H9 (cell line): Measurements from ENCODE around the gene SMO. TPM values are rescaled to one million over a fixed set of nuclear protein-coding genes. Genes with fewer than 3 reads are reported as not detected.

Source experiments
- DNase-seq: peaks from one replicate; pipeline ENCODE4 v3.0.0-alpha.2; 2017
- H2AFZ ChIP-seq: one replicate; pipeline ENCODE4 v1.6.1; 2013; ENCODE audit warnings: mild to moderate bottlenecking, low read length, control low read depth, moderate library complexity
- H2AK5ac ChIP-seq: 2 replicates; pipeline ENCODE4 v1.6.1; 2013; ENCODE audit warnings: low read length, control low read depth, mixed read lengths; ENCODE audit not compliant: insufficient read length
- H2BK120ac ChIP-seq: one replicate; pipeline ENCODE4 v1.6.1; 2013; ENCODE audit warnings: low read depth, mild to moderate bottlenecking, low read length, control low read depth, inconsistent platforms; ENCODE audit not compliant: poor library complexity, severe bottlenecking
- H2BK12ac ChIP-seq: 2 replicates; pipeline ENCODE4 v1.6.1; 2013; ENCODE audit warnings: low read length, control low read depth, mixed read lengths, low read depth; ENCODE audit not compliant: insufficient read length
- H2BK15ac ChIP-seq: 2 replicates; pipeline ENCODE4 v1.6.1; 2013; ENCODE audit warnings: low read depth, low read length, control low read depth
- H2BK20ac ChIP-seq: one replicate; pipeline ENCODE4 v1.6.1; 2013; ENCODE audit warnings: low read depth, mild to moderate bottlenecking, low read length, control low read depth, inconsistent platforms; ENCODE audit not compliant: poor library complexity, severe bottlenecking
- H2BK5ac ChIP-seq: 2 replicates; pipeline ENCODE4 v1.6.1; 2013; ENCODE audit warnings: low read length, control low read depth, mixed read lengths; ENCODE audit not compliant: insufficient read length
- H3K14ac ChIP-seq: 2 replicates; pipeline ENCODE4 v1.6.1; 2013; ENCODE audit warnings: low read length, control low read depth; ENCODE audit not compliant: insufficient read depth
- H3K18ac ChIP-seq: 2 replicates; pipeline ENCODE4 v1.6.1; 2013; ENCODE audit warnings: low read depth, mild to moderate bottlenecking, mixed read lengths, low read length, control low read depth; ENCODE audit not compliant: insufficient read length
- H3K23ac ChIP-seq: 2 replicates; pipeline ENCODE4 v1.6.1; 2013; ENCODE audit warnings: low read length, control low read depth, mixed read lengths, low read depth; ENCODE audit not compliant: insufficient read length
- H3K23me2 ChIP-seq: 2 replicates; pipeline ENCODE4 v1.6.1; 2013; ENCODE audit warnings: low read depth, mild to moderate bottlenecking, mixed read lengths, low read length, control low read depth; ENCODE audit not compliant: insufficient read length, poor library complexity, severe bottlenecking
- H3K27ac ChIP-seq: 2 replicates; pipeline ENCODE4 v1.5.1; 2013; ENCODE audit warnings: low read length, control low read depth, mixed read lengths, low read depth; ENCODE audit not compliant: insufficient read length
- H3K27me3 ChIP-seq: 2 replicates; pipeline ENCODE4 v1.6.1; 2013; ENCODE audit warnings: low read length, control low read depth, inconsistent platforms; ENCODE audit not compliant: insufficient read depth
- H3K4ac ChIP-seq: 2 replicates; pipeline ENCODE4 v1.6.1; 2013; ENCODE audit warnings: low read depth, mild to moderate bottlenecking, control low read depth, inconsistent platforms, low read length, moderate library complexity
- H3K4me1 ChIP-seq: 2 replicates; pipeline ENCODE4 v1.6.1; 2013; ENCODE audit warnings: low read length, control low read depth, inconsistent platforms; ENCODE audit not compliant: insufficient read depth
- H3K4me2 ChIP-seq: 2 replicates; pipeline ENCODE4 v1.6.1; 2013; ENCODE audit warnings: low read length, control low read depth, mixed read lengths; ENCODE audit not compliant: insufficient read length, insufficient read depth
- H3K56ac ChIP-seq: 2 replicates; pipeline ENCODE4 v1.6.1; 2013; ENCODE audit warnings: low read depth, mild to moderate bottlenecking, mixed read lengths, low read length, control low read depth; ENCODE audit not compliant: insufficient read length
- H3K79me1 ChIP-seq: 2 replicates; pipeline ENCODE4 v1.6.1; 2013; ENCODE audit warnings: low read depth, mild to moderate bottlenecking, moderate library complexity, low read length, control low read depth, inconsistent platforms; ENCODE audit not compliant: insufficient read depth, poor library complexity, severe bottlenecking
- H3K79me2 ChIP-seq: 2 replicates; pipeline ENCODE4 v1.6.1; 2013; ENCODE audit warnings: low read length, control low read depth, inconsistent platforms; ENCODE audit not compliant: insufficient read depth
- H3K9ac ChIP-seq: 2 replicates; pipeline ENCODE4 v1.6.1; 2013; ENCODE audit warnings: low read length, control low read depth, mixed read lengths; ENCODE audit not compliant: insufficient read length; ENCODE audit errors: extremely low read depth
- H3K9me3 ChIP-seq: one replicate; pipeline ENCODE4 v1.6.1; 2013; ENCODE audit warnings: low read depth, low read length, inconsistent platforms; ENCODE audit not compliant: control insufficient read depth
- H3T11ph ChIP-seq: one replicate; pipeline ENCODE4 v1.6.1; 2013; ENCODE audit warnings: mild to moderate bottlenecking, low read length, control low read depth, inconsistent platforms
- H4K20me1 ChIP-seq: one replicate; pipeline ENCODE4 v1.6.1; 2013; ENCODE audit not compliant: control insufficient read depth, insufficient read length, insufficient read depth
- H4K5ac ChIP-seq: 2 replicates; pipeline ENCODE4 v1.6.1; 2013; ENCODE audit warnings: low read depth, mild to moderate bottlenecking, mixed read lengths, low read length, control low read depth; ENCODE audit not compliant: insufficient read length
- H4K8ac ChIP-seq: replicated peaks from 2 replicates; pipeline ENCODE4 v1.6.1; 2013; ENCODE audit warnings: low read length, control low read depth, mixed read lengths, low read depth; ENCODE audit not compliant: insufficient read length
- H4K91ac ChIP-seq: 2 replicates; pipeline ENCODE4 v1.6.1; 2013; ENCODE audit warnings: low read depth, mild to moderate bottlenecking, moderate library complexity, mixed read lengths, low read length, control low read depth; ENCODE audit not compliant: insufficient read length
- H3K27ac Mint-ChIP-seq, 3 experiments: 2 replicates in 2 of 3; 3 replicates in 1 of 3; pipeline ENCODE4 v1.8.0; 2020 to 2021; ENCODE audit warnings: mixed read lengths in 3 of 3, mild to moderate bottlenecking in 1 of 3, moderate library complexity in 1 of 3
- H3K27me3 Mint-ChIP-seq: 2 replicates; pipeline ENCODE4 v1.8.0; 2021; ENCODE audit warnings: low read depth, mild to moderate bottlenecking, moderate library complexity, mixed read lengths
- H3K36me3 Mint-ChIP-seq, 3 experiments: 2 replicates in 2 of 3; 3 replicates in 1 of 3; pipeline ENCODE4 v1.8.0; 2020 to 2021; ENCODE audit warnings: low read depth in 3 of 3, mixed read lengths in 3 of 3; ENCODE audit not compliant: insufficient read depth in 1 of 3
- H3K4me1 Mint-ChIP-seq, 2 experiments: 2 replicates each; pipeline ENCODE4 v1.8.0; 2020; ENCODE audit warnings: mixed read lengths in 2 of 2
- H3K4me3 Mint-ChIP-seq, 2 experiments: 2 replicates in 1 of 2; 3 replicates in 1 of 2; pipeline ENCODE4 v1.8.0; 2020 to 2021; ENCODE audit warnings: mild to moderate bottlenecking in 2 of 2, mixed read lengths in 2 of 2, moderate library complexity in 1 of 2
- H3K9me3 Mint-ChIP-seq, 2 experiments: 2 replicates in 1 of 2; 3 replicates in 1 of 2; pipeline ENCODE4 v1.8.0; 2020; ENCODE audit warnings: mild to moderate bottlenecking in 2 of 2, mixed read lengths in 2 of 2, moderate library complexity in 1 of 2
- CTCF ChIP-seq: fragments of 200-600 bp; sonication (generic); conservative IDR thresholded peaks from 3 replicates; pipeline ENCODE4 v1.8.0; 2021; ENCODE audit warnings: antibody characterized with exemption, mild to moderate bottlenecking
- WGBS: extraction: QIAGEN DNeasy Blood & Tissue Kit; methylation state at CpG from one replicate; pipeline ENCODE4 v1.1.7; 2013; ENCODE audit warnings: missing lambda C conversion rate, low lambda C conversion rate, mixed read lengths; ENCODE audit not compliant: insufficient read length; ENCODE audit errors: extremely low coverage; 5-methylcytosine and 5-hydroxymethylcytosine counted together
- total RNA-seq: library from RNA; stranded (reverse); gene quantifications from 2 replicates; pipeline ENCODE4 v1.2.1, GENCODE V29; 2021

SMO gene
- total RNA-seq, 1 experiment from 2014 or later, result 66.8 TPM

- peaks cover 3% of the 10 kb centered on the region for H3K79me1 ChIP-seq
- H3K9me3 Mint-ChIP-seq, result peaks cover 4 to 10% of the 10 kb centered on the region in 2 experiments; a peak in 3 of 5 replicates
- no peak for DNase-seq
- no peaks in the 10 kb centered on the region; the same call in 1 of the 2 replicates for H3K4me1 ChIP-seq
- H3K27ac Mint-ChIP-seq, result no peak overlapping the region
- peaks cover 0 to 1% (median 0%) of the 10 kb centered on the region in 3 experiments; a peak in 1 of 7 replicates for H3K36me3 Mint-ChIP-seq
- no peak overlapping the region for H3K4me3 Mint-ChIP-seq
- H2BK12ac ChIP-seq, result no peak overlapping the region
- no peak overlapping the region for H2BK120ac ChIP-seq
- no peak overlapping the region for H3K27ac ChIP-seq
- H3K27me3 Mint-ChIP-seq, result peaks cover 23% of the 10 kb centered on the region
- WGBS, result no CpG with 5 or more reads among the region's 6 CpGs
- H3K9ac ChIP-seq, result no peak overlapping the region
- no peaks in the 10 kb centered on the region for H3K9me3 ChIP-seq
- H3K23me2 ChIP-seq, result peaks cover 10% of the 10 kb centered on the region
- no peak overlapping the region for H3K18ac ChIP-seq
- H3K27me3 ChIP-seq, result peaks cover 3% of the 10 kb centered on the region; the same call in 1 of the 2 replicates
- TF ChIP-seq CTCF, result no peak
- no peak overlapping the region for H2BK5ac ChIP-seq
- H3K4me2 ChIP-seq, result no peak overlapping the region
- no peak overlapping the region for H3K56ac ChIP-seq
- no peaks in the 10 kb centered on the region for H4K20me1 ChIP-seq
- H2BK15ac ChIP-seq, result no peak overlapping the region
- H3K79me2 ChIP-seq, result peaks cover 4% of the 10 kb centered on the region; the same call in 1 of the 2 replicates
- no peak overlapping the region for H2AFZ ChIP-seq
- no peak overlapping the region for H2BK20ac ChIP-seq
- H3T11ph ChIP-seq, result no peak overlapping the region
- no peak overlapping the region for H4K91ac ChIP-seq
- H2AK5ac ChIP-seq, result no peak overlapping the region
- H3K23ac ChIP-seq, result no peak overlapping the region
- no peak overlapping the region for H3K14ac ChIP-seq
- H4K5ac ChIP-seq, result no peak overlapping the region
- peaks cover 13 to 16% of the 10 kb centered on the region in 2 experiments for H3K4me1 Mint-ChIP-seq
- no peak overlapping the region for H4K8ac ChIP-seq
- no peak overlapping the region; the same call in 1 of the 2 replicates for H3K4ac ChIP-seq
These were observed 3.3 kb upstream of the SMO start for GRCh38 chr7:129184981-129185670.
